ENCODE data around the gene SETD4. TPM values are rescaled to one million over a fixed set of nuclear protein-coding genes. Genes with fewer than 3 reads are reported as not detected.
A peak's percentile ranks its signal among the peaks of the same experiment; 100 is the strongest.

The SETD4 gene
- total and polyA plus RNA-seq, 2 of the 4 experiments (the other 2 are of a cell fraction), result 9.5 to 11.4 TPM

DNA sequence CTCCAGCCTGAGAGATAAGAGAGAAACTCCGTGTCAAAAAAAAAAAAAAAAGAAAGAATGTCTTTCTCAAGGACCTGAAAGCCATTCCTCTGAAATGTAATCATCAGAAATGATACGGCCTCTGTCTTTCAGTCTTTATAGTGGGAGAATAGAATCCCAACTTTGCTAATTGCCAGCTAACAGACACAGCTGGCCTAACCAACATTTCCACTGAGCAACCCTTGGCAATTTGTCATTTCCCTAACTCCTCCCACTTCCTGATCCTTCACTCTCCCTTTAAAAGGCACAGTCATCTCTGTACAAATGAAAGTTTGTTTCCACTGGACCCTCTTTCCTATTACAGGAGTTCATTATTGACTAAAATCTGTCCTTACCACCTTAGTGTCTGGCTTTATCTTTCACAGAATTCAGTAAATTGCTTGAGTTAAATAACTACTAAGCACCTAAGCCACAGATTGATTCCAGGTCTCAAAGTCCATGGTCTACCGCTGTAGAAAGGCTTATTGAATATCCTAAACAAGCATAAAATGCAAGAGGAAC, 5.2 kb upstream of the SETD4 start:
- Histone ChIP-seq H2AK9ac (replicated peaks; ENCODE audit: low read depth, low read length, poor library complexity) (no peak overlapping the region), H3K27me3 (ENCODE audit: control insufficient read depth, insufficient read depth, low read length) (no peaks in the 10 kb centered on the region), H3K9ac (ENCODE audit: low read depth, low read length) (no peak overlapping the region), H3K18ac (ENCODE audit: low read depth, low read length) (peak overlapping the region; percentile 50; the same call in 1 of the 2 replicates), H3K27ac (ENCODE audit: insufficient read depth, low read length) (no peak overlapping the region), H3K9me3 (ENCODE audit: control insufficient read depth, insufficient read depth, low read length) (peaks cover 7% of the 10 kb centered on the region), H4K8ac (ENCODE audit: low read depth in 2 of 2, low read length in 2 of 2) (peak overlapping the region; percentile 56 to 61; a peak in 3 of 4 replicates), H3K14ac (replicated peaks; ENCODE audit: low read depth, low read length) (no peak overlapping the region), H3K4me3 (ENCODE audit: insufficient read depth, low read depth, low read length) (no peak overlapping the region), H3K9me1 (ENCODE audit: insufficient read depth, low read length) (peaks cover 3% of the 10 kb centered on the region; the same call in 1 of the 2 replicates), H3K4ac (ENCODE audit: low read depth, low read length) (peak overlapping the region; percentile 25; the same call in 1 of the 2 replicates), H4K5ac (ENCODE audit: low read depth, low read length) (peak overlapping the region; percentile 64; the same call in 1 of the 2 replicates), H3K56ac (ENCODE audit: extremely low read depth, insufficient read depth, low read length) (no peak overlapping the region), H2BK15ac (ENCODE audit: low read depth, low read length) (0 out of 3 replicates have a peak overlapping the region, but pooled peaks have one; percentile 46), H2BK120ac (ENCODE audit: low read depth, low read length) (no peak overlapping the region; the same call in 1 of the 2 replicates), H2BK20ac (ENCODE audit: low read depth, low read length) (peak overlapping the region; percentile 42; the same call in 1 of the 2 replicates), H2AFZ (replicated peaks; ENCODE audit: low read length, poor library complexity) (no peak overlapping the region), H3K4me2 (ENCODE audit: low read depth, low read length) (no peak overlapping the region), H4K91ac (ENCODE audit: insufficient read depth, low read depth, low read length) (no peak overlapping the region; the same call in 1 of the 2 replicates), H3K23ac (ENCODE audit: low read depth, low read length) (no peak overlapping the region), H2BK5ac (ENCODE audit: low read depth, low read length, poor library complexity, severe bottlenecking) (peak overlapping the region; percentile 31), H3K4me1 (ENCODE audit: control insufficient read depth, insufficient read depth, low read length) (no peaks in the 10 kb centered on the region), H4K20me1 (ENCODE audit: insufficient read depth, low read length) (no peaks in the 10 kb centered on the region), H3K36me3 (ENCODE audit: control insufficient read depth, insufficient read depth, low read length) (no peaks in the 10 kb centered on the region), H3K79me1 (ENCODE audit: low read depth in 1 of 2, low read length in 2 of 2) (peaks cover 7 to 14% of the 10 kb centered on the region in 2 experiments; a peak in 3 of 4 replicates), H2AK5ac (ENCODE audit: low read depth, low read length) (no peak overlapping the region)
- WGBS, 2 experiments (ENCODE audit: extremely low coverage in 2 of 2, insufficient read length in 1 of 2), result no CpG with 5 or more reads among the region's 3 CpGs
- in situ Hi-C loops (cut with MboI; ENCODE audit: low sequenced_read_pairs), result no loop called here
- ChIA-PET POLR2A (ENCODE audit: unreplicated experiment) (no interaction called here), CTCF (interaction anchor here (0.7 kb wide), 1 partner anchor 1500 kb away, joined by 3 read pairs; no protein-coding TSS in a partner anchor)
- DNase-seq, result peak; percentile 65
- dilution Hi-C loops (cut with HindIII; ENCODE audit: low sequenced_read_pairs, unreplicated experiment), result no loop called here
- intact Hi-C loops (cut with micrococcal nuclease), result no loop called here
- no peak for ATAC-seq (ENCODE audit: low read depth)
- no peak for TF ChIP-seq FOS (IDR thresholded peaks at IDR 0.05; ENCODE audit: low read depth, low read length)
- no peak for TF ChIP-seq SMC3 (IDR thresholded peaks at IDR 0.05; ENCODE audit: low read depth, low read length)
- TF ChIP-seq BHLHE40 (IDR thresholded peaks at IDR 0.05; ENCODE audit: low read depth, low read length), result no peak
- TF ChIP-seq POLR2A (IDR thresholded peaks at IDR 0.05; ENCODE audit: low read depth, low read length), result no peak
- no peak for TF ChIP-seq CHD1 (IDR thresholded peaks at IDR 0.05; ENCODE audit: low read depth, low read length)
- TF ChIP-seq CEBPB (IDR thresholded peaks at IDR 0.05; ENCODE audit: low read depth, low read length), result no peak
- TF ChIP-seq RAD21 (IDR thresholded peaks at IDR 0.05; ENCODE audit: low read length), result no peak
- TF ChIP-seq, protein P1, sequence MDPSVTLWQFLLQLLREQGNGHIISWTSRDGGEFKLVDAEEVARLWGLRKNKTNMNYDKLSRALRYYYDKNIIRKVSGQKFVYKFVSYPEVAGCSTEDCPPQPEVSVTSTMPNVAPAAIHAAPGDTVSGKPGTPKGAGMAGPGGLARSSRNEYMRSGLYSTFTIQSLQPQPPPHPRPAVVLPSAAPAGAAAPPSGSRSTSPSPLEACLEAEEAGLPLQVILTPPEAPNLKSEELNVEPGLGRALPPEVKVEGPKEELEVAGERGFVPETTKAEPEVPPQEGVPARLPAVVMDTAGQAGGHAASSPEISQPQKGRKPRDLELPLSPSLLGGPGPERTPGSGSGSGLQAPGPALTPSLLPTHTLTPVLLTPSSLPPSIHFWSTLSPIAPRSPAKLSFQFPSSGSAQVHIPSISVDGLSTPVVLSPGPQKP (IDR thresholded peaks at IDR 0.05; ENCODE audit: borderline replicate concordance, low read depth, low read length), result no peak
- BruUV-seq (replicated peaks), result no TSS peak

Data from IMR-90 (cell line).